CD8-positive, alpha-beta memory T cell (primary cell): ENCODE data around the gene STH. TPM values are rescaled to one million over a fixed set of nuclear protein-coding genes. Genes with fewer than 3 reads are reported as not detected.
A peak's percentile ranks its signal among the peaks of the same experiment; 100 is the strongest.

ENCODE experiments used
- CTCF ChIA-PET: fragments of 350-600 bp; sonication (Branson Sonifier 250); formaldehyde crosslinking; loops from one replicate; lab custom pipeline; 2021; ENCODE audit warnings: antibody characterized with exemption; lab: Charles Lee
- POLR2A ChIA-PET: fragments of 350-600 bp; sonication (Branson Sonifier 250); formaldehyde crosslinking; loops from one replicate; lab custom pipeline; 2021; ENCODE audit warnings: antibody characterized with exemption; lab: Charles Lee
- DNase-seq, 5 donors: peaks; one replicate each; pipeline versions ENCODE4 v3.0.0 to v3.0.0-alpha.2; 2020 to 2022; ENCODE audit warnings: mixed read lengths in 1 of 5
- H3K27ac ChIP-seq: one replicate; pipeline ENCODE4 v1.7.0; 2013; ENCODE audit warnings: low read depth, mild to moderate bottlenecking, low read length, moderate library complexity
- H3K27me3 ChIP-seq: 2 replicates; pipeline ENCODE4 v1.7.0; 2013; ENCODE audit warnings: low read length, mild to moderate bottlenecking; ENCODE audit not compliant: insufficient read depth, poor library complexity, severe bottlenecking
- H3K36me3 ChIP-seq: 2 replicates; pipeline ENCODE4 v1.7.0; 2013; ENCODE audit warnings: mild to moderate bottlenecking, low read length, moderate library complexity; ENCODE audit not compliant: insufficient read depth
- H3K4me1 ChIP-seq: 2 replicates; pipeline ENCODE4 v1.7.0; 2013; ENCODE audit warnings: mild to moderate bottlenecking, low read length, moderate library complexity; ENCODE audit not compliant: insufficient read depth
- H3K4me3 ChIP-seq: 2 replicates; pipeline ENCODE4 v1.7.0; 2013; ENCODE audit warnings: mild to moderate bottlenecking, low read length
- H3K9me3 ChIP-seq: 2 replicates; pipeline ENCODE4 v1.7.0; 2013; ENCODE audit warnings: mild to moderate bottlenecking, low read length
- H3K27ac Mint-ChIP-seq, 8 donors: one replicate each; pipeline ENCODE4 v1.8.0; 2020 to 2021; ENCODE audit warnings: mixed read lengths in 8 of 8, mild to moderate bottlenecking in 6 of 8, inconsistent platforms in 3 of 8, moderate library complexity in 3 of 8
- H3K27me3 Mint-ChIP-seq, 2 donors: one replicate each; pipeline ENCODE4 v1.8.0; 2020 to 2021; ENCODE audit warnings: mixed read lengths in 2 of 2, mild to moderate bottlenecking in 1 of 2, moderate library complexity in 1 of 2
- H3K36me3 Mint-ChIP-seq, 3 donors: one replicate each; pipeline ENCODE4 v1.8.0; 2020 to 2021; ENCODE audit warnings: mixed read lengths in 3 of 3, inconsistent platforms in 1 of 3, mild to moderate bottlenecking in 1 of 3
- H3K4me1 Mint-ChIP-seq, 3 donors: one replicate each; pipeline ENCODE4 v1.8.0; 2020 to 2021; ENCODE audit warnings: mixed read lengths in 3 of 3, inconsistent platforms in 1 of 3, mild to moderate bottlenecking in 1 of 3
- H3K4me3 Mint-ChIP-seq, 7 donors: one replicate each; pipeline ENCODE4 v1.8.0; 2020 to 2021; ENCODE audit warnings: mixed read lengths in 7 of 7, mild to moderate bottlenecking in 6 of 7, moderate library complexity in 4 of 7, inconsistent platforms in 2 of 7
- H3K9me3 Mint-ChIP-seq, 5 donors: one replicate each; pipeline ENCODE4 v1.8.0; 2020 to 2022; ENCODE audit warnings: mixed read lengths in 5 of 5, mild to moderate bottlenecking in 3 of 5, moderate library complexity in 2 of 5, inconsistent platforms in 1 of 5
- polyA plus RNA-seq: library from polyadenylated mRNA; unstranded; fragments of 300-500 nt; fragmentation: Illumina TruSeq; gene quantifications from one replicate; pipeline ENCODE4 v1.2.3, GENCODE V29; 2021
- total RNA-seq, 2 experiments: library from RNA; stranded (reverse); gene quantifications; one replicate each; pipeline ENCODE4 v1.2.3, GENCODE V29; 2021

STH gene
- total and polyA plus RNA-seq, 3 experiments from 2014 or later: not detected

DNA sequence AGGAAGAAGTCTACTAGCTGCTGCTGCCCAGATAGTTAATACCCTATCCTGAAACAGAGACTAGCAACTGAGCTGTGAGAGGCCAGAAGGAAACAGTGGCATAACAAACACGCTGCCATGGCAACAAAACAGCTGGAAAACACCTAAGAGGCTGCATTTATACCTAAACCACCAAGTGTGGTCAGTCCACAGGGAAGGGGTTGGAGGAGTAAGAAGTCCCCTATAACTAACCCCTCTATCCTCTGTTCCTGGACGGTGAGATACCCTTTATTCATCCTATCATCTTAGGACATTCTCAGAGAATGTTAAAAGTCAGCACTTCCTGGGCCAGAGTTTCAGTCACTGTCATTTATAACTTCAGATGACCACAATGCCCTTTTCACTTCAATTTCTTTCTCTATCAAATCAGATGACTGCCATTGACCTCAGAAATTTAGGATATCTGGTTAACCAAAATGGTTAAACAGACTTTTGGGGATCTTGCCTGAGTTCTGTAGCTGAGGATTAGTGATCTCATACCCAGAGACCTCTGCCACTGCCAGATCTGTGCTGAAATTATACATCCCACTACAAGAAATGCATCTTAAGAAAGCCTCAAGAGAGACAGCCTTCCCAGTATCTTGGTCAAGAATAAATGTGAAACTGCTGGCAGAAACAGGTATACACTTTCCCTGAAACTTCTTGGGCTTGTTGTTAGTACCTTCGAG is 36.2 kb downstream of the STH start:
- Mint-ChIP-seq H3K9me3 (no peaks in the 10 kb centered on the region), H3K27me3 (peaks cover 0 to 2% of the 10 kb centered on the region in 2 donors), H3K36me3 (peaks cover 10 to 99% (median 36%) of the 10 kb centered on the region in 3 donors), H3K4me1 (peaks cover 11 to 26% (median 12%) of the 10 kb centered on the region in 3 donors), H3K27ac (peak overlapping the region; percentile 45 to 81 (median 74)), H3K4me3 (no peak overlapping the region)
- ChIA-PET CTCF (interaction anchor here (1.7 kb wide), 1 partner anchor 9 kb away, joined by 7 read pairs; no protein-coding TSS in a partner anchor), POLR2A (interaction anchor here (0.7 kb wide), 1 partner anchor 176 kb away, joined by 3 read pairs; no protein-coding TSS in a partner anchor)
- DNase-seq: no peak
- Histone ChIP-seq H3K36me3 (peaks cover 96% of the 10 kb centered on the region), H3K4me1 (no peaks in the 10 kb centered on the region), H3K4me3 (no peak overlapping the region), H3K27me3 (no peaks in the 10 kb centered on the region), H3K9me3 (no peaks in the 10 kb centered on the region), H3K27ac (no peak overlapping the region)

- Histone ChIP-seq H3K27me3 (no peaks in the 10 kb centered on the region), H3K4me3 (no peak overlapping the region), H3K9me3 (no peaks in the 10 kb centered on the region), H3K36me3 (peaks cover 92% of the 10 kb centered on the region), H3K27ac (no peak overlapping the region), H3K4me1 (no peaks in the 10 kb centered on the region)
- no peaks in the 10 kb centered on the region for H3K9me3 Mint-ChIP-seq
- H3K27ac Mint-ChIP-seq: peak overlapping the region in 5 of 8 donors; percentile 19 to 87 (median 72)
- H3K27me3 Mint-ChIP-seq: peaks cover 0 to 2% of the 10 kb centered on the region in 2 donors
- peaks cover 10 to 99% (median 34%) of the 10 kb centered on the region in 3 donors for H3K36me3 Mint-ChIP-seq
- no peak for DNase-seq
- CTCF ChIA-PET: interaction anchor here (0.6 to 2.1 kb wide), 3 partner anchors 8 to 157 kb away, joined by 4 to 7 read pairs (median 4); partner anchors contain the start of gene KANSL1
- POLR2A ChIA-PET: no interaction called here
- H3K4me3 Mint-ChIP-seq: no peak overlapping the region
- peaks cover 11 to 23% (median 13%) of the 10 kb centered on the region in 3 donors for H3K4me1 Mint-ChIP-seq
Observed at GRCh38 chr17:46036491-46036890, 37.4 kb downstream of the STH start.

- no peak overlapping the region for H3K4me3 ChIP-seq
- no peaks in the 10 kb centered on the region for H3K9me3 ChIP-seq
- Mint-ChIP-seq H3K9me3 (no peaks in the 10 kb centered on the region), H3K27me3 (no peaks in the 10 kb centered on the region), H3K27ac (peak overlapping the region; percentile 11 to 84 (median 59)), H3K4me3 (no peak overlapping the region), H3K36me3 (peaks cover 10 to 96% (median 28%) of the 10 kb centered on the region in 3 donors), H3K4me1 (peaks cover 11 to 23% (median 13%) of the 10 kb centered on the region in 3 donors)
- DNase-seq: no peak
- peaks cover 81% of the 10 kb centered on the region for H3K36me3 ChIP-seq
- CTCF ChIA-PET: interaction anchor here (0.8 to 2.3 kb wide), 3 partner anchors 17 to 175 kb away, joined by 4 to 9 read pairs (median 4); no protein-coding TSS in a partner anchor
- POLR2A ChIA-PET: interaction anchor here (0.8 kb wide), 1 partner anchor 18 kb away, joined by 5 read pairs; no protein-coding TSS in a partner anchor
- no peaks in the 10 kb centered on the region for H3K27me3 ChIP-seq
- H3K27ac ChIP-seq: no peak overlapping the region
- H3K4me1 ChIP-seq: no peaks in the 10 kb centered on the region
Observed at GRCh38 chr17:46037722-46038255, 38.7 kb downstream of the STH start.

GRCh38 chr17:46038414-46038813 is 39.4 kb downstream of the STH start:
- peak overlapping the region in 7 of 8 donors; percentile 24 to 84 (median 61) for H3K27ac Mint-ChIP-seq
- Histone ChIP-seq H3K9me3 (no peaks in the 10 kb centered on the region), H3K27ac (no peak overlapping the region), H3K4me3 (no peak overlapping the region), H3K36me3 (peaks cover 75% of the 10 kb centered on the region), H3K27me3 (no peaks in the 10 kb centered on the region), H3K4me1 (no peaks in the 10 kb centered on the region)
- H3K27me3 Mint-ChIP-seq: no peaks in the 10 kb centered on the region
- H3K4me1 Mint-ChIP-seq: peaks cover 12 to 24% (median 13%) of the 10 kb centered on the region in 3 donors
- DNase-seq: no peak
- no peak overlapping the region for H3K4me3 Mint-ChIP-seq
- ChIA-PET CTCF (interaction anchor here (1.9 to 2.3 kb wide), 3 partner anchors 35 to 175 kb away, joined by 9 to 11 read pairs (median 10); partner anchors contain the start of gene KANSL1), POLR2A (interaction anchor here (0.8 kb wide), 1 partner anchor 19 kb away, joined by 5 read pairs; no protein-coding TSS in a partner anchor)
- H3K9me3 Mint-ChIP-seq: no peaks in the 10 kb centered on the region
- peaks cover 6 to 96% (median 24%) of the 10 kb centered on the region in 3 donors for H3K36me3 Mint-ChIP-seq

DNA sequence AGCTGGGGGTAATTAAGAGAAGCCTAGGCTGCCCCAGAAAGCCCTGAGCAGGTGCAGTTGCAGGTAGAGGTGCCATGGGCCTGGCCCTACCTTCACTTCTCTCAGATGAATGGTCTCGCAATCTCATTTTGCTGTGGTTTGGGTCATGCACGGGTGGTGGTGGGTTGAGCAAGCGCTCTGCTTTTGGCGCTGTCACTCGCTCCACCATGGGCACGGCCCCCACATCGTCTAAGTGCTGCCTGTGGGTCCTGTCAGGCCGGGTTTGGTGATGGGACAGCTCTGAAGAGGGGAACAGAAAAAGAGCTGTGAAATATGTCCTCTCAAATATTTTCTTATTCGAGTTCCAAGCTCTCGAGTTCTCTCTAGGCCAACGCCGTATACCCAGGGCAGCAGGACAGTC is 39.9 kb downstream of the STH start:
- no peak overlapping the region for H3K4me3 Mint-ChIP-seq
- peaks cover 6 to 96% (median 21%) of the 10 kb centered on the region in 3 donors for H3K36me3 Mint-ChIP-seq

DNA sequence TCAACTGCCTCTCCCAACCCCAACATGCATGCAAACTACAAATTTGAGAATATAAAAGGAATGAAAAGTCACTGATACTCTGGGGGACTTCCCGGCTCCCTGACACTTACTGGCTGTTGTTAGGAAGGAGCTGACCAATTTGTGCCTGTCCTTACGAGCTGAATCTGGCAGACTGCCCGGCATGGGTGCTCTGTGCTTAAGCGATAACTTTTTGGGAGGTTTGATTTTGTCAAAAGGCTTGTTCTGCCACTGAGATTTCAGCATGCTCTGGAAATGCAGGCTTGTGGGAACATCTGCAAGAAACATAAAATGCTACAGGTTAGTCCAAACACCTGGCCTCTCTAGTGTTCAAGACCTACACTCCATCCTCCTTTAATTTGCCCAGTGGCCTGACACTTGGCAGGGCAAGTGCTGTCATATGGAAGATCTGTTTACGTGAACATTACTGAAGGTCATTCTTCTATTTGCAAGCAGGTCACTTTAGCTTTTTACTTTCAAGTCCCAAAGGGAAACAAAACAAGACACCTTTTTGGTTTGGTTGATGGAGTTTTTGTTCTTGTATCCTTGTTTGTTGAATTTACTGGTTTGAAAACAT is 40.6 kb downstream of the STH start:
- ChIA-PET POLR2A (no interaction called here), CTCF (interaction anchor here (1.9 to 2.3 kb wide), 3 partner anchors 37 to 173 kb away, joined by 9 to 11 read pairs (median 10); partner anchors contain the start of gene KANSL1)
- H3K36me3 ChIP-seq: peaks cover 63% of the 10 kb centered on the region
- no peaks in the 10 kb centered on the region for H3K27me3 Mint-ChIP-seq
- no peaks in the 10 kb centered on the region for H3K9me3 ChIP-seq
- DNase-seq: no peak
- no peak overlapping the region for H3K4me3 Mint-ChIP-seq
- peaks cover 6 to 96% (median 17%) of the 10 kb centered on the region in 3 donors for H3K36me3 Mint-ChIP-seq
- H3K27ac Mint-ChIP-seq: peak overlapping the region in 4 of 8 donors; percentile 6 to 61 (median 18)
- H3K27ac ChIP-seq: no peak overlapping the region
- H3K4me1 ChIP-seq: no peaks in the 10 kb centered on the region
- H3K4me3 ChIP-seq: no peak overlapping the region
- no peaks in the 10 kb centered on the region for H3K27me3 ChIP-seq
- peaks cover 22 to 33% (median 24%) of the 10 kb centered on the region in 3 donors for H3K4me1 Mint-ChIP-seq
- no peaks in the 10 kb centered on the region for H3K9me3 Mint-ChIP-seq

More for the DNA sequence above, 39.9 kb downstream of the STH start:
- Mint-ChIP-seq H3K9me3 (no peaks in the 10 kb centered on the region), H3K27ac (peak overlapping the region in 1 of 8 donors; percentile 61), H3K27me3 (no peaks in the 10 kb centered on the region), H3K4me1 (peaks cover 15 to 27% (median 17%) of the 10 kb centered on the region in 3 donors)
- Histone ChIP-seq H3K4me1 (no peaks in the 10 kb centered on the region), H3K36me3 (peaks cover 69% of the 10 kb centered on the region), H3K9me3 (no peaks in the 10 kb centered on the region), H3K4me3 (no peak overlapping the region), H3K27ac (no peak overlapping the region), H3K27me3 (no peaks in the 10 kb centered on the region)
- CTCF ChIA-PET: interaction anchor here (1.9 to 2.3 kb wide), 3 partner anchors 36 to 174 kb away, joined by 9 to 11 read pairs (median 10); partner anchors contain the start of gene KANSL1
- POLR2A ChIA-PET: no interaction called here
- DNase-seq: no peak

GRCh38 chr17:46042246-46042645 is 43.2 kb downstream of the STH start:
- DNase-seq: no peak
- Histone ChIP-seq H3K9me3 (no peaks in the 10 kb centered on the region), H3K36me3 (peaks cover 40% of the 10 kb centered on the region), H3K4me3 (no peak overlapping the region), H3K27me3 (no peaks in the 10 kb centered on the region), H3K27ac (no peak overlapping the region), H3K4me1 (no peaks in the 10 kb centered on the region)
- no peaks in the 10 kb centered on the region for H3K9me3 Mint-ChIP-seq
- peak overlapping the region in 2 of 8 donors; percentile 8 to 66 for H3K27ac Mint-ChIP-seq
- POLR2A ChIA-PET: no interaction called here
- CTCF ChIA-PET: interaction anchor here (0.8 to 3.5 kb wide), 2 partner anchors 42 to 169 kb away, joined by 3 to 29 read pairs; no protein-coding TSS in a partner anchor
- no peaks in the 10 kb centered on the region for H3K27me3 Mint-ChIP-seq
- no peak overlapping the region for H3K4me3 Mint-ChIP-seq
- H3K36me3 Mint-ChIP-seq: peaks cover 6 to 91% (median 14%) of the 10 kb centered on the region in 3 donors
- H3K4me1 Mint-ChIP-seq: peaks cover 27 to 30% (median 27%) of the 10 kb centered on the region in 3 donors
